GM12878 (cell line): Measurements from ENCODE around the gene CCSER1. TPM values are rescaled to one million over a fixed set of nuclear protein-coding genes. Genes with fewer than 3 reads are reported as not detected.

Source experiments
- ATAC-seq: fragments of 200-7000 bp; cut with Tn5 transposase; 3 replicates; pipeline ENCODE4 v1.9.1; 2020; ENCODE audit warnings: mild to moderate bottlenecking, moderate library complexity
- BruUV-seq: library from RNA; stranded (reverse); fragments of 400-500 nt; replicated peaks from 2 replicates; lab custom pipeline; 2021; lab: Mats Ljungman, UMichigan
- CTCF ChIA-PET: fragments of 300-600 bp; sonication (Branson Sonifier 250); formaldehyde crosslinking; extraction: SDS; loops from one replicate; lab custom pipeline; 2021; ENCODE audit warnings: inconsistent platforms; lab: Yijun Ruan, JAX
- POLR2A ChIA-PET: fragments of 350-600 bp; formaldehyde crosslinking; extraction: SDS; loops from one replicate; lab custom pipeline; 2021; ENCODE audit warnings: inconsistent platforms; lab: Charles Lee
- RAD21 ChIA-PET: fragments of 300-600 bp; sonication (Branson Sonifier 250); formaldehyde crosslinking; loops from one replicate; lab custom pipeline; 2023; ENCODE audit warnings: antibody characterized with exemption; ENCODE audit not compliant: unreplicated experiment; lab: Charles Lee
- SMC1A ChIA-PET: fragments of 300-600 bp; sonication (Branson Sonifier 250); formaldehyde crosslinking; loops from one replicate; lab custom pipeline; 2023; ENCODE audit not compliant: unreplicated experiment, uncharacterized antibody; lab: Charles Lee
- DNase-seq: peaks from one replicate; pipeline ENCODE4 v3.0.0-alpha.2; 2011; ENCODE audit warnings: low read depth, low spot score
- FAIRE-seq: peaks from 3 replicates; lab custom pipeline; 2011; peaks lifted over from hg19 to GRCh38; lab: Jason Lieb, UNC
- H2AFZ ChIP-seq: 2 replicates; pipeline ENCODE4 v1.6.0; 2011; ENCODE audit warnings: low read depth, low read length, control low read depth; ENCODE audit not compliant: control insufficient read depth
- H3K27ac ChIP-seq: 2 replicates; pipeline ENCODE4 v1.5.1; 2011; ENCODE audit warnings: control low read depth; ENCODE audit not compliant: control insufficient read depth, insufficient read depth
- H3K27me3 ChIP-seq, 2 experiments: replicated peaks in 1 of 2; 2 replicates each; pipeline versions ENCODE4 v1.6.0 to v1.6.1; 2011; ENCODE audit warnings: low read length in 1 of 2; ENCODE audit not compliant: control insufficient read depth in 2 of 2, insufficient read depth in 2 of 2
- H3K36me3 ChIP-seq, 2 experiments: 2 replicates each; pipeline ENCODE4 v1.5.1; 2011; ENCODE audit warnings: low read length in 1 of 2; ENCODE audit not compliant: control insufficient read depth in 2 of 2, insufficient read depth in 2 of 2
- H3K4me1 ChIP-seq: 2 replicates; pipeline ENCODE4 v1.6.1; 2011; ENCODE audit warnings: mild to moderate bottlenecking, low read length, moderate library complexity, mixed read lengths; ENCODE audit not compliant: control insufficient read depth, insufficient read depth
- H3K4me2 ChIP-seq: 2 replicates; pipeline ENCODE4 v1.6.0; 2011; ENCODE audit warnings: control low read depth; ENCODE audit not compliant: control insufficient read depth, insufficient read depth
- H3K4me3 ChIP-seq: fragments of 200-600 bp; sonication (generic); 2 replicates; pipeline ENCODE4 v1.5.1; 2016
- H3K79me2 ChIP-seq: 2 replicates; pipeline ENCODE4 v1.6.0; 2011; ENCODE audit warnings: low read length; ENCODE audit not compliant: control insufficient read depth, insufficient read depth
- H3K9ac ChIP-seq: 2 replicates; pipeline ENCODE4 v1.8.0; 2011; ENCODE audit warnings: low read length, control low read depth, mixed read lengths; ENCODE audit not compliant: control insufficient read depth, insufficient read depth
- H3K9me3 ChIP-seq: replicated peaks from 3 replicates; pipeline ENCODE4 v1.5.1; 2011; ENCODE audit warnings: mild to moderate bottlenecking, low read length; ENCODE audit not compliant: control insufficient read depth, insufficient read depth
- H4K20me1 ChIP-seq: 2 replicates; pipeline ENCODE4 v1.6.0; 2011; ENCODE audit not compliant: control insufficient read depth, insufficient read depth
- ATF7 ChIP-seq: fragments of 450-650 bp; IDR thresholded peaks from 2 replicates; pipeline ENCODE4 v1.6.1; 2016; ENCODE audit warnings: low read depth, mild to moderate bottlenecking
- CBFB ChIP-seq: IDR thresholded peaks from 2 replicates; pipeline ENCODE4 v1.6.1; 2016; ENCODE audit warnings: antibody characterized with exemption, low read depth
- CEBPB ChIP-seq, 2 experiments: fragments of 150-350 bp in 1 of 2; IDR thresholded peaks; 2 replicates each; pipeline ENCODE4 v1.6.1; 2012 to 2014; ENCODE audit warnings: low read depth in 2 of 2, low read length in 2 of 2, borderline replicate concordance in 1 of 2, inconsistent platforms in 1 of 2
- CTCF ChIP-seq, 3 experiments: IDR thresholded peaks in 2 of 3; conservative IDR thresholded peaks in 1 of 3; 2 replicates each; pipeline ENCODE4 v1.5.1; 2011; ENCODE audit warnings: low read depth in 3 of 3, low read length in 3 of 3, mild to moderate bottlenecking in 3 of 3, control low read depth in 2 of 3, moderate library complexity in 2 of 3, inconsistent platforms in 1 of 3, mixed read lengths in 1 of 3; ENCODE audit not compliant: control insufficient read depth in 2 of 3, insufficient read depth in 1 of 3; ENCODE audit errors: extremely low read depth in 1 of 3
- E2F8 ChIP-seq: fragments of 450-650 bp; IDR thresholded peaks from 2 replicates; pipeline ENCODE4 v1.6.1; 2018; ENCODE audit warnings: mild to moderate bottlenecking, low read depth, moderate library complexity; ENCODE audit not compliant: partially characterized antibody
- ESRRA ChIP-seq: IDR thresholded peaks from 2 replicates; pipeline ENCODE4 v1.6.1; 2012; ENCODE audit warnings: mild to moderate bottlenecking, low read length, improper control_type of control experiment
- IRF4 ChIP-seq: IDR thresholded peaks from 2 replicates; pipeline ENCODE4 v1.6.1; 2011; ENCODE audit warnings: low read depth, low read length
- NFXL1 ChIP-seq: fragments of 450-650 bp; IDR thresholded peaks from 2 replicates; pipeline ENCODE4 v1.6.1; 2017; ENCODE audit warnings: antibody characterized with exemption, mild to moderate bottlenecking, borderline replicate concordance
- NFYA ChIP-seq: IDR thresholded peaks from 2 replicates; pipeline ENCODE4 v1.6.1; 2011; ENCODE audit warnings: low read depth, mild to moderate bottlenecking, low read length, improper control_type of control experiment, borderline replicate concordance
- PKNOX1 ChIP-seq: fragments of 450-650 bp; IDR thresholded peaks from 2 replicates; pipeline ENCODE4 v1.6.1; 2016; ENCODE audit warnings: mild to moderate bottlenecking
- PML ChIP-seq: IDR thresholded peaks from 2 replicates; pipeline ENCODE4 v1.6.1; 2012; ENCODE audit warnings: low read length, inconsistent platforms
- POLR2AphosphoS5 ChIP-seq: IDR thresholded peaks from 2 replicates; pipeline ENCODE4 v1.6.1; 2011; ENCODE audit warnings: mild to moderate bottlenecking, low read length, inconsistent platforms
- RAD51 ChIP-seq: fragments of 450-650 bp; IDR thresholded peaks from 2 replicates; pipeline ENCODE4 v1.6.1; 2016; ENCODE audit warnings: moderate library complexity, mild to moderate bottlenecking, inconsistent platforms
- RB1 ChIP-seq: fragments of 450-650 bp; formaldehyde crosslinking; IDR thresholded peaks from 2 replicates; pipeline ENCODE4 v1.6.1; 2017; ENCODE audit warnings: mild to moderate bottlenecking, borderline replicate concordance
- SP1 ChIP-seq: IDR thresholded peaks from one replicate; pipeline ENCODE4 v1.6.1; 2011; ENCODE audit warnings: low read depth, low read length
- ZBTB11 ChIP-seq: fragments of 450-650 bp; formaldehyde crosslinking; IDR thresholded peaks from 2 replicates; pipeline ENCODE4 v1.5.0; 2022; ENCODE audit warnings: mild to moderate bottlenecking, missing genetic modification characterization
- WGBS: methylation state at CpG from one replicate; pipeline ENCODE4 v1.1.6; 2016; ENCODE audit warnings: low lambda C conversion rate; ENCODE audit not compliant: insufficient replicate concordance, insufficient coverage; ENCODE audit errors: missing lambda C conversion rate; 5-methylcytosine and 5-hydroxymethylcytosine counted together
- in situ Hi-C: fragments of 300-500 bp; cut with MboI; formaldehyde crosslinking; loops from 9 replicates; pipeline ENCODE4 v1.14.3; 2018; ENCODE audit warnings: mixed read lengths
- intact Hi-C: fragments of 100-400 bp; cut with micrococcal nuclease; formaldehyde crosslinking; loops from one replicate; pipeline ENCODE4 v1.14.2; 2022; ENCODE audit not compliant: unreplicated experiment
- polyA plus RNA-seq, 11 experiments: library from polyadenylated mRNA; depleted of rRNA in 4 of 11; unstranded in 6 of 11; stranded (reverse) in 5 of 11; fragments of >200 nt; fragmentation: Nextera tagmentation in 4 of 11; fragmentation: Illumina TruSeq in 1 of 11; extraction: Ambion mirVana in 4 of 11; extraction: Trizol in 1 of 11; gene quantifications; 1 replicate in 1 of 11; 2 replicates in 10 of 11; pipeline versions ENCODE4 v1.2.1 to v1.2.3, GENCODE V29; 2011 to 2016; ENCODE audit warnings: inconsistent platforms in 2 of 11, missing spikeins in 2 of 11, low read depth in 1 of 11
- total RNA-seq, 4 experiments: library from RNA; depleted of rRNA in 3 of 4; stranded (reverse); fragments of >200 nt in 3 of 4; fragmentation: Illumina TruSeq in 1 of 4; extraction: Trizol in 1 of 4; gene quantifications; 2 replicates each; pipeline versions ENCODE4 v1.2.1 to v1.2.3, GENCODE V29; 2013 to 2021

Gene CCSER1
- total and polyA plus RNA-seq, 10 of the 15 experiments (the other 5 are each of a cell fraction or from before 2014, with no cell fraction given), result 0.22 to 2.7 (median 1.0) TPM

- Histone ChIP-seq H3K4me3 (no peak overlapping the region), H3K4me1 (no peaks in the 10 kb centered on the region), H3K79me2 (no peaks in the 10 kb centered on the region), H3K9me3 (no peaks in the 10 kb centered on the region), H3K27me3 (no peaks in the 10 kb centered on the region), H3K36me3 (no peaks in the 10 kb centered on the region), H3K27ac (no peak overlapping the region), H2AFZ (no peak overlapping the region), H4K20me1 (no peaks in the 10 kb centered on the region), H3K9ac (no peak overlapping the region), H3K4me2 (no peak overlapping the region)
- no peak for DNase-seq
- intact Hi-C loops (no loop called here), in situ Hi-C loops (no loop called here)
- SMC1A ChIA-PET, result interaction anchor here (1.0 to 1.1 kb wide), 2 partner anchors 27 to 49 kb away, joined by 3 read pairs; no protein-coding TSS in a partner anchor
- no peak for ATAC-seq
- no peak for FAIRE-seq
- no peak for TF ChIP-seq E2F8
- no peak for TF ChIP-seq RB1
- no peak for TF ChIP-seq PKNOX1
- TF ChIP-seq SP1, result no peak
- no peak for TF ChIP-seq CBFB
- TF ChIP-seq PML, result no peak
- no peak for TF ChIP-seq ATF7
- no peak for TF ChIP-seq ESRRA
- no peak for TF ChIP-seq ZBTB11 (CRISPR knock-in tag)
- no peak for TF ChIP-seq CTCF (IDR thresholded peaks at IDR 0.05 in 2 of 3, conservative IDR thresholded peaks at IDR 0.05 in 1 of 3; ENCODE audit: control insufficient read depth in 2 of 3, extremely low read depth in 1 of 3, insufficient read depth in 1 of 3, low read depth in 3 of 3, low read length in 3 of 3)
- TF ChIP-seq NFYA, result no peak
- no peak for TF ChIP-seq RAD51
- no peak for TF ChIP-seq CEBPB (IDR thresholded peaks at IDR 0.05; ENCODE audit: borderline replicate concordance in 1 of 2, low read depth in 2 of 2, low read length in 2 of 2)
- TF ChIP-seq POLR2AphosphoS5, result no peak
- no peak for TF ChIP-seq NFXL1
- TF ChIP-seq IRF4, result no peak
- CTCF ChIA-PET, result interaction anchor here (1.4 kb wide), 1 partner anchor 9 kb away, joined by 3 read pairs; no protein-coding TSS in a partner anchor
- POLR2A ChIA-PET, result no interaction called here
- BruUV-seq, result no TSS peak
- 0% methylated on average over 1 of the region's 1 CpG for WGBS
- RAD21 ChIA-PET, result no interaction called here
Observed at GRCh38 chr4:90833706-90834105, 706.5 kb downstream of the CCSER1 start.
